GM12875 (cell line): ENCODE measurements around the gene TFPI.

ENCODE experiments used
- H3K4me3 ChIP-seq: one replicate; pipeline ENCODE4 v1.5.1; 2011; ENCODE audit warnings: low read depth, low read length, control low read depth
- TF ChIP-seq, protein P1 (sequence below): IDR thresholded peaks from 2 replicates; pipeline ENCODE4 v1.5.1; 2011; ENCODE audit warnings: low read depth, mild to moderate bottlenecking, control low read depth, inconsistent platforms, low read length, moderate library complexity, borderline replicate concordance; ENCODE audit not compliant: insufficient read depth

Gene TFPI

DNA sequence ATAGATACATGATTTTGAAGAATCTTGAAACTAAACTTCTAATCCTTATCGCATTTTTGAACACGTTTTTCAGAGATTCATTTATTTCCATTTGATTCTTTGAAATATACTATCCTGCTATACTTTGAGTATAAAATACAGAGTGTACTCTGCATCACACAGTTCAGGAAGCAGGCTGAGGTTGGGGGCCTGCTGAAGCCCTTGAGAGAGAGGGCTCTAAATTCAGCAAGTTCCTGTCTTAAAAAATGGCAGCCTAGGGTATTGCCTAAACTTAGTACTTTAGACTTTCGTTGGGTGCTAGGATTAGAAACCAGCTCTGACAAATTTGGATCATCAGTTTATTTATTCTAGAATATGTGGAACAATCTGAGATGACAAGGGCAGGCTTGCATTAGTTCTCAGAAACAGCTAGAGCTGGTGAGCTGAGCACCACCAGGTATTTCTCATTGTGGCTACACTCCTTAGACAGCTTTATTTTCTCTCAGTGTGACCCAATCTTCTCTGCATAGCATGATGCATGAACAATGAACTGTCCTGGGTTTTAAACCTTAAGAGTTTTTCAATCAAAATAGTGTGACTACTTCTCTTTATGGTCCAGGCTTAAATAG, 49.1 kb downstream of the TFPI start:
- TF ChIP-seq, protein P1, sequence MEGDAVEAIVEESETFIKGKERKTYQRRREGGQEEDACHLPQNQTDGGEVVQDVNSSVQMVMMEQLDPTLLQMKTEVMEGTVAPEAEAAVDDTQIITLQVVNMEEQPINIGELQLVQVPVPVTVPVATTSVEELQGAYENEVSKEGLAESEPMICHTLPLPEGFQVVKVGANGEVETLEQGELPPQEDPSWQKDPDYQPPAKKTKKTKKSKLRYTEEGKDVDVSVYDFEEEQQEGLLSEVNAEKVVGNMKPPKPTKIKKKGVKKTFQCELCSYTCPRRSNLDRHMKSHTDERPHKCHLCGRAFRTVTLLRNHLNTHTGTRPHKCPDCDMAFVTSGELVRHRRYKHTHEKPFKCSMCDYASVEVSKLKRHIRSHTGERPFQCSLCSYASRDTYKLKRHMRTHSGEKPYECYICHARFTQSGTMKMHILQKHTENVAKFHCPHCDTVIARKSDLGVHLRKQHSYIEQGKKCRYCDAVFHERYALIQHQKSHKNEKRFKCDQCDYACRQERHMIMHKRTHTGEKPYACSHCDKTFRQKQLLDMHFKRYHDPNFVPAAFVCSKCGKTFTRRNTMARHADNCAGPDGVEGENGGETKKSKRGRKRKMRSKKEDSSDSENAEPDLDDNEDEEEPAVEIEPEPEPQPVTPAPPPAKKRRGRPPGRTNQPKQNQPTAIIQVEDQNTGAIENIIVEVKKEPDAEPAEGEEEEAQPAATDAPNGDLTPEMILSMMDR = no peak
- H3K4me3 ChIP-seq = no peak overlapping the region

DNA sequence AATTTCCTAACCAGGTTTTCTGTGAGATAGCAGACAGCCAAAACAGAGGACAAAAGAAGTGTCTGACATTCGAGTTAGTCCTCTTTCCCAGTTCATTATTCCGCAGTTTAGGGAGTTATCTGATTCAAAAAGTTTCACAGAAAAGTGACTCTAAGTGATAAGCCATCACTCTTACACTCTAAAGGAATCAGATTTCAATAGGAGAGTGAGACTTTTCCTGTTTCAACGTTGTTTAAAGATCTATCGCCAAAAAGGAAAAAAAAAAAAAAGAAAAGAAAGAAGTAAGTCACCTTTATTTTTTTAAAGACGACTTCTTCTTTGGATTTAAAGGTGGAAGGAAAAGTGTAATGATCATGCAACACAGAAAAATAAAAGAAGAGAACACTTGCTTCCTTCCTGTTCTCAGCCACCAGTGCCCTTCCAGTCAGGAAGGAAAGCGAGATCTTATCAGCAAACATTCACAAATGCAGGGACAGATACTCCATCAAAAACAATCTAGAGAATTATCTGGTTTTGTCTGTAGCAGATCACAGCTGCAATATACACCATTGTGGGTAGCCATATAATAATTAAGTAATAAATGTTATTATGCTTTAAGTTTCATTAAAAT, 49.8 kb downstream of the TFPI start:
- H3K4me3 ChIP-seq = no peak overlapping the region
- TF ChIP-seq, protein P1 = no peak

DNA sequence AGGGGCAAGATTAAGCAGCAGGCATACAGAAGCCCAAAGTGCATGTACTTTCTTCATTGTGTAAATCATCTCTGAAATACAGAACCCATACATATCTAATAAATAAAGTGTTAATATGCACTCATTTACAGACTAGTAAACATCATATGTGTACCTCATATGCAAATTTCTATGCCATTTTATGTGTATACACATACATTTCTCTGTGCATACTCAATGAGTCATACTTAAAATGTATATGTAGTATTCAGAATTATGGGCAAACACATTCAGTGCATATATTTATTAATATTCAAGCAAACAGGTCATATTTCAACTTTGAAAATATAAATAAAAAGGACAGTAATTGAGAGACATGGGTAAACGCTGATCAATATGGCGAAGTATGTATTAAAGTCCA, 50.5 kb downstream of the TFPI start:
- H3K4me3 ChIP-seq = no peak overlapping the region
- TF ChIP-seq, protein P1 = no peak

DNA sequence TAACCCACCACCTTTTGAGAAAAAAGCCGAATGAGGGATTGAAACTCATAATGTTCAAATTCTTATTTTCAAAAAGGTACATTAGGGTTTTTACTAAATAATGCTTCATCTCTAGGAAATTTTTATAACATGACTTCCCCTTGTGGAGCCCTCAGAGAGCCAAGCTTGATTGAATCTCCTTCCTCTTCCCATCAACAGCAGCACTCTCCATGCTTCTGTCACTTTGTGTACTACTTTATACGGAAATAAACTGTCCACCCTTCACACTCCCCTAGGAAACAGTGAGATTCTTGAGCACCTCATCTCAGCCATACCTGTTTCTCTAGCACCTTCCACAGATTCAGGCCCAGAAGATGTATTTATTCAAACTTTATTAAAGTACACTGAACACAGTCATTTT, 51.8 kb downstream of the TFPI start:
- TF ChIP-seq, protein P1 = no peak
- no peak overlapping the region for H3K4me3 ChIP-seq

DNA sequence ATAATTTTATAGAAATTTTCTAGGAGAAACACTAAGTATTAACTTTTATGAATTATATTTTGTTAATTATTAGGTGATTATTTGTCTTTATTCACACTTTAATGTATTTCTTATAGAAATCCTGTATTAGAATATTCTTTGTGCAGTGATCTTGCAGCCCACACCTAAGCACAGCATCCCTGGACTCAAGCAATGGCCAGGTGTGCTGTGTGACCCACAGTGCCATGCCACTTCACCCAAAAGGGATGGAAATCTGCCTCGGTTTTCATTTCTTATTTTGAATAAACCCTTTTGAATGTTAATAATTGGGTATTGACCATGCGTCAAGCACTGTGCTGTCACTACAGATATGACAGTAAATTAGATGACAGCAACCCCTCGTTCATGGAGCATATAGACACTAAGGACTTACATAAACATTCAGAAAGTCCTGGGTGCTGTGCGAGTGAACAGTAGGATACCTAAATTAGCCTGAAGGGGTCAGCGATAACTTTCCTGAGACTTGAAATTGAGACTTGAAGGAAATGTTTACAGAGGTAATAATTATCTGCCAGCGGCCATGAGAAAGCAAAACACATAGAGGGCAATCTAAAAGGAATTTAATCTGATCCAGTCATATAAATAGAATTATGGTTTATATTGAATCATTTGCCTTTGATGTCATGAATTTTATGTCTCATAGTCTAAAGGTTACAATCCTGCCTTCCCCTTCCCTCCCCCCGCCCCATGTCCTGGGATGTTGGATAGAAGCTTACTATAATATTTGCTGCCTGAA, 53.5 kb downstream of the TFPI start:
- H3K4me3 ChIP-seq = no peak overlapping the region
- TF ChIP-seq, protein P1 = no peak

DNA sequence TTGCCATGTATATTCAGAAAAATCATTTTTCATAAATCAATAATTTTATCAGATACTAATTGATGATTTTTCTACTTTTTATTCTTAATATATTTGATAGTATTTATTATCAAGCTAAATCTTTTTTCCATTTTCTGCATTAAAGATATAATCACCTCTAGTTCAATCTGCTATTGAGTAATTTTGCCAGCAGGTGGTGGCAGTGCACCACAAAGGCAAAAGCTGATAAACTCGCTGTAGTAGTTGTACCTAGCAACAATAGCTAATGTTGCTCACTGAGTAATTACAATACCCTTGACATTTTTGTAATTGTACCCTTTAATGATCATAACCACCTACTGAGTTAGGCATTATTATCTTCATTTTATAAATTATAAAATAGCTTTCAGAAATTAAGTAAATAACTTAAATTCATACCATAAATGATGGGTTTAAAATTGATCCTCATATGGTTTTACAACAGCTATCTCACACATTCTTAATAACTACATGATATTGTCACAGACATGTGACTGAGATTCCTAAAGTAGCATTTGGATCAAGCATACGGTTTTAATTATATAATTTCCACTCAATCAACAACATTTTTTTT, 54.2 kb downstream of the TFPI start:
- TF ChIP-seq, protein P1 = peak; percentile 55; the same call in 1 of the 2 replicates
- H3K4me3 ChIP-seq = no peak overlapping the region
